SK-N-SH (cell line): Measurements from ENCODE around the gene AHDC1. TPM values are rescaled to one million over a fixed set of nuclear protein-coding genes. Genes with fewer than 3 reads are reported as not detected.

Experiments used
- CTCF ChIA-PET: fragments of 300-600, 350-600 bp; formaldehyde crosslinking; extraction: SDS; loops from one replicate; lab custom pipeline; 2021; lab: Yijun Ruan, JAX
- POLR2A ChIA-PET: fragments of 350-600 bp; sonication (Branson Sonifier 250); formaldehyde crosslinking; extraction: SDS; loops from one replicate; lab custom pipeline; 2020; ENCODE audit warnings: antibody characterized with exemption, inconsistent platforms; lab: Yijun Ruan, JAX
- DNase-seq: peaks from one replicate; pipeline ENCODE4 v3.0.0; 2012
- H2AFZ ChIP-seq: fragments of 200-600 bp; sonication (generic); 2 replicates; pipeline ENCODE4 v1.8.1; 2016; ENCODE audit warnings: antibody characterized with exemption, mild to moderate bottlenecking, low read depth
- H3F3A ChIP-seq: fragments of 200-600 bp; sonication (generic); replicated peaks from 2 replicates; pipeline ENCODE3; 2016; ENCODE audit warnings: antibody characterized with exemption, mild to moderate bottlenecking; ENCODE audit not compliant: insufficient read depth
- H3K27ac ChIP-seq, 2 experiments: fragments of 200-500 bp in 1 of 2; fragments of 200-600 bp in 1 of 2; sonication (Bioruptor generic) in 1 of 2; sonication (generic), shearing (Covaris generic) in 1 of 2; 2 replicates each; pipeline versions ENCODE4 v1.5.1 to v1.6.1; 2014 to 2016; ENCODE audit warnings: low read depth in 2 of 2, inconsistent platforms in 1 of 2, low read length in 1 of 2, mild to moderate bottlenecking in 1 of 2, mixed read lengths in 1 of 2
- H3K27me3 ChIP-seq: fragments of 200-600 bp; sonication (generic), shearing (Covaris generic); 2 replicates; pipeline ENCODE4 v1.6.1; 2016; ENCODE audit warnings: mixed run types; ENCODE audit not compliant: insufficient read depth
- H3K36me3 ChIP-seq, 2 experiments: fragments of 200-500 bp in 1 of 2; fragments of 200-600 bp in 1 of 2; sonication (Bioruptor generic) in 1 of 2; sonication (generic) in 1 of 2; replicated peaks in 1 of 2; 2 replicates each; pipeline versions ENCODE3 to v1.5.1; 2014 to 2016; ENCODE audit warnings: low read length in 1 of 2, mild to moderate bottlenecking in 1 of 2; ENCODE audit not compliant: insufficient read depth in 2 of 2, control insufficient read depth in 1 of 2
- H3K4me1 ChIP-seq, 2 experiments: fragments of 200-500 bp in 1 of 2; fragments of 200-600 bp in 1 of 2; sonication (Bioruptor generic) in 1 of 2; sonication (generic), shearing (Covaris generic) in 1 of 2; 2 replicates each; pipeline versions ENCODE4 v1.5.1 to v1.6.1; 2014 to 2016; ENCODE audit warnings: low read depth in 1 of 2, low read length in 1 of 2, mixed run types in 1 of 2; ENCODE audit not compliant: insufficient read depth in 2 of 2, control insufficient read depth in 1 of 2
- H3K4me2 ChIP-seq: fragments of 200-600 bp; sonication (generic), shearing (Covaris generic); 2 replicates; pipeline ENCODE4 v1.6.1; 2017; ENCODE audit warnings: mixed run types
- H3K4me3 ChIP-seq, 2 experiments: fragments of 200-500 bp in 1 of 2; fragments of 200-600 bp in 1 of 2; sonication (Bioruptor generic) in 1 of 2; sonication (generic), shearing (Covaris generic) in 1 of 2; 2 replicates each; pipeline versions ENCODE4 v1.5.1 to v1.8.1; 2014 to 2016; ENCODE audit warnings: low read depth in 2 of 2, inconsistent platforms in 1 of 2, low read length in 1 of 2, mild to moderate bottlenecking in 1 of 2, mixed read lengths in 1 of 2, moderate library complexity in 1 of 2
- H3K79me2 ChIP-seq: fragments of 200-600 bp; sonication (generic); 2 replicates; pipeline ENCODE4 v1.8.1; 2017; ENCODE audit warnings: mild to moderate bottlenecking; ENCODE audit not compliant: insufficient read depth
- H3K9ac ChIP-seq: fragments of 200-600 bp; sonication (generic); 2 replicates; pipeline ENCODE4 v1.6.1; 2017; ENCODE audit warnings: mixed run types
- H3K9me2 ChIP-seq: fragments of 200-600 bp; sonication (generic); 2 replicates; pipeline ENCODE4 v1.6.1; 2017; ENCODE audit warnings: mixed run types
- H3K9me3 ChIP-seq: fragments of 200-600 bp; sonication (generic); 2 replicates; pipeline ENCODE4 v1.6.1; 2017; ENCODE audit warnings: mixed run types, mild to moderate bottlenecking, moderate library complexity
- H4K20me1 ChIP-seq: fragments of 200-600 bp; sonication (generic); 2 replicates; pipeline ENCODE4 v1.6.1; 2017; ENCODE audit warnings: mild to moderate bottlenecking, mixed run types; ENCODE audit not compliant: insufficient read depth
- ELF1 ChIP-seq: IDR thresholded peaks from 2 replicates; pipeline ENCODE4 v1.4.0; 2012
- EP300 ChIP-seq, 2 experiments: IDR thresholded peaks; 2 replicates each; pipeline versions ENCODE4 v1.4.0 to v1.6.1; 2012; ENCODE audit warnings: borderline replicate concordance in 1 of 2, low read depth in 1 of 2, low read length in 1 of 2
- EZH2phosphoT487 ChIP-seq: fragments of 200-600 bp; sonication (generic); IDR thresholded peaks from 2 replicates; pipeline ENCODE4 v1.6.1; 2017; ENCODE audit warnings: low read depth, mixed run types, mild to moderate bottlenecking, antibody characterized with exemption, moderate library complexity, borderline replicate concordance
- FOSL2 ChIP-seq: IDR thresholded peaks from 2 replicates; pipeline ENCODE4 v1.4.0; 2012; ENCODE audit warnings: low read depth, mild to moderate bottlenecking, moderate library complexity, borderline replicate concordance
- GATA2 ChIP-seq: sonication (generic); formaldehyde crosslinking; IDR thresholded peaks from 2 replicates; pipeline ENCODE4 v1.5.0; 2020; ENCODE audit warnings: mild to moderate bottlenecking, missing genetic modification reagents
- IRF3 ChIP-seq: fragments of 150-350 bp; IDR thresholded peaks from 2 replicates; pipeline ENCODE4 v1.6.1; 2016; ENCODE audit warnings: mild to moderate bottlenecking, low read depth, low read length
- JUND ChIP-seq: IDR thresholded peaks from 2 replicates; pipeline ENCODE4 v1.4.0; 2012
- MXI1 ChIP-seq: IDR thresholded peaks from 2 replicates; pipeline ENCODE4 v1.6.1; 2012; ENCODE audit warnings: mild to moderate bottlenecking, low read depth, low read length, improper control_type of control experiment
- RXRA ChIP-seq: IDR thresholded peaks from 2 replicates; pipeline ENCODE4 v1.4.0; 2012; ENCODE audit warnings: low read depth, mild to moderate bottlenecking, borderline replicate concordance
- SIN3A ChIP-seq: IDR thresholded peaks from 2 replicates; pipeline ENCODE4 v1.6.1; 2012; ENCODE audit warnings: low read depth, mild to moderate bottlenecking, low read length, moderate library complexity, borderline replicate concordance
- SMC3 ChIP-seq: IDR thresholded peaks from 2 replicates; pipeline ENCODE4 v1.6.1; 2012; ENCODE audit warnings: low read depth, low read length, improper control_type of control experiment
- TCF12 ChIP-seq: IDR thresholded peaks from 2 replicates; pipeline ENCODE4 v1.4.0; 2012
- USF2 ChIP-seq: fragments of 150-350 bp; IDR thresholded peaks from 2 replicates; pipeline ENCODE4 v1.6.1; 2017; ENCODE audit warnings: antibody characterized with exemption, low read length, low read depth, borderline replicate concordance
- YY1 ChIP-seq: IDR thresholded peaks from 2 replicates; pipeline ENCODE4 v1.4.0; 2012; ENCODE audit warnings: low read depth, mild to moderate bottlenecking
- WGBS: methylation state at CpG from one replicate; pipeline ENCODE4 v1.1.6; 2017; ENCODE audit warnings: low lambda C conversion rate; 5-methylcytosine and 5-hydroxymethylcytosine counted together
- polyA plus RNA-seq, 3 experiments: library from polyadenylated mRNA; depleted of rRNA; stranded (reverse); fragments of >200 nt; gene quantifications; 2 replicates each; pipeline ENCODE4 v1.2.3, GENCODE V29; 2012
- TF ChIP-seq, protein P1 (sequence below): IDR thresholded peaks from 2 replicates; pipeline ENCODE4 v1.4.0; 2012; ENCODE audit warnings: low read depth
- TF ChIP-seq, protein P2 (sequence below): IDR thresholded peaks from 2 replicates; pipeline ENCODE4 v1.4.0; 2012; ENCODE audit warnings: low read depth, borderline replicate concordance
- TF ChIP-seq, protein P3 (sequence below): IDR thresholded peaks from 2 replicates; pipeline ENCODE4; 2012
- TF ChIP-seq, protein P4 (sequence below): IDR thresholded peaks from 2 replicates; pipeline ENCODE4 v1.6.1; 2012; ENCODE audit warnings: mild to moderate bottlenecking, low read depth, low read length, moderate library complexity

AHDC1 gene
- polyA plus RNA-seq, 1 of the 3 experiments (the other 2 are of a cell fraction): 8.5 TPM

DNA sequence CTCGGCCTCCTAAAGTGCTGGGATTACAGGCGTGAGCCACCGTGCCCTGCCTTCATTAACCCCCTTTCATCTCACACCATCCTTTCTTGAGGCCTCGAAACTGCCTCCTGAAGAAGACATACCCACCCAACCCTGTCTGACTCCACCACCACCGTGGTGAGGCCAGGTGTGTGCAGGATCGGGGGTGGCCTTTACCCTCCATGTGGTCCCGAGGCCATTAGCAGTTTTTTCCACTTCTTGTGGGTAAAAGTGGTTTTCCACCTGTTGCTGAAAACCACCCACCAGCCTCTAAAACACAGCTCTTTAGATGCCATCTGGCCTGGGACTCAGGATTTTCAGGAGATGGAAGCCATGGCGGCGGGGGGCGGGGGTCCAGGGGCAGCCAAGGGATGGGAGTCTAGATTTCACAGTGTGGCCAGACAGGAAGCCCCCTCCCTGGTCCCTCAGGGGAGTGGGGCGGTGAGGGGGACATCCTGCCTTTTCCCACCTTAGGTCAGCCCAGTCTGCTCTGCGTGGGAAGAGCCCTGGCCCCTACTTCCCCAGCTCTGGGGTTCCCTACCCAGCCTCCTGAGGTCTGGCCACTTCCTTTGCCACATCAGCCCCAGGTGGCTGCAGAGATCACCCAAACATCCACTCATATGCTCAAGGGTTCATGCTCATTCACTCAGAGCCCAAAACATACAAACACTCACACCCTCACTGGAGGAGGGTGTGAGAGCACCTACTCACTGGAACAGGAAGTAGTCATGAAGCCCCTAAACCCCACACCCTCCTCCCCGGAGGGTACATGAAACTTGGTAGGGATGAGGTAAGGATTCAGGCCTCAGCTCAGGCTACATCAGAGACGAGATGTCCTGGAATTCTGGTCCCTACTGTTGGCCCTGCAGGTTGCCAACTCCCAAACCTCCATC is 28.7 kb upstream of the AHDC1 start:
- Histone ChIP-seq H3K9ac (no peak overlapping the region), H3K4me2 (no peak overlapping the region), H3F3A (no peaks in the 10 kb centered on the region), H3K4me3 (no peak overlapping the region), H3K27ac (no peak overlapping the region), H2AFZ (no peak overlapping the region), H3K27me3 (no peaks in the 10 kb centered on the region), H3K9me2 (no peaks in the 10 kb centered on the region), H3K36me3 (no peaks in the 10 kb centered on the region), H3K9me3 (no peaks in the 10 kb centered on the region), H3K4me1 (peaks cover 0 to 6% of the 10 kb centered on the region in 2 experiments; a peak in 1 of 4 replicates), H4K20me1 (no peaks in the 10 kb centered on the region), H3K79me2 (no peaks in the 10 kb centered on the region)
- 74% methylated on average over 11 of the region's 14 CpGs for WGBS
- DNase-seq: no peak
- ChIA-PET POLR2A (no interaction called here), CTCF (interaction anchor here (1.0 to 1.1 kb wide), 3 partner anchors 12 to 30 kb away, joined by 3 to 4 read pairs (median 3); no protein-coding TSS in a partner anchor)
- TF ChIP-seq IRF3 (no peak), RXRA (no peak), SMC3 (no peak), YY1 (no peak), MXI1 (no peak), ELF1 (no peak), EP300 (IDR thresholded peaks at IDR 0.05; ENCODE audit: borderline replicate concordance in 1 of 2, low read depth in 1 of 2, low read length in 1 of 2) (no peak)
- TF ChIP-seq, protein P1, sequence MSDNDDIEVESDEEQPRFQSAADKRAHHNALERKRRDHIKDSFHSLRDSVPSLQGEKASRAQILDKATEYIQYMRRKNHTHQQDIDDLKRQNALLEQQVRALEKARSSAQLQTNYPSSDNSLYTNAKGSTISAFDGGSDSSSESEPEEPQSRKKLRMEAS: no peak

- no peaks in the 10 kb centered on the region for H3K9me3 ChIP-seq
- no peak overlapping the region for H3K4me2 ChIP-seq
- H3K9ac ChIP-seq: no peak overlapping the region
- 72% methylated on average over 4 of the region's 5 CpGs for WGBS
- H3K4me3 ChIP-seq: no peak overlapping the region
- POLR2A ChIA-PET: no interaction called here
- H3K4me1 ChIP-seq: peaks cover 0 to 6% of the 10 kb centered on the region in 2 experiments; a peak in 1 of 4 replicates
- CTCF ChIA-PET: interaction anchor here (1.1 to 4.2 kb wide), 8 partner anchors 13 to 330 kb away, joined by 3 to 16 read pairs (median 4); no protein-coding TSS in a partner anchor
- H3K27me3 ChIP-seq: no peaks in the 10 kb centered on the region
- no peak for DNase-seq
- no peaks in the 10 kb centered on the region for H3K9me2 ChIP-seq
- H3K36me3 ChIP-seq: no peaks in the 10 kb centered on the region
- no peaks in the 10 kb centered on the region for H4K20me1 ChIP-seq
- H3K27ac ChIP-seq: no peak overlapping the region
- H2AFZ ChIP-seq: no peak overlapping the region
- no peaks in the 10 kb centered on the region for H3K79me2 ChIP-seq
- no peaks in the 10 kb centered on the region for H3F3A ChIP-seq
- TF ChIP-seq ELF1 (no peak), TCF12 (no peak), JUND (no peak), FOSL2 (no peak), USF2 (no peak), EZH2phosphoT487 (no peak), EP300 (IDR thresholded peaks at IDR 0.05; ENCODE audit: borderline replicate concordance in 1 of 2, low read depth in 1 of 2, low read length in 1 of 2) (no peak), GATA2 (CRISPR knock-in tag) (no peak), SIN3A (no peak)
- TF ChIP-seq, protein P2, sequence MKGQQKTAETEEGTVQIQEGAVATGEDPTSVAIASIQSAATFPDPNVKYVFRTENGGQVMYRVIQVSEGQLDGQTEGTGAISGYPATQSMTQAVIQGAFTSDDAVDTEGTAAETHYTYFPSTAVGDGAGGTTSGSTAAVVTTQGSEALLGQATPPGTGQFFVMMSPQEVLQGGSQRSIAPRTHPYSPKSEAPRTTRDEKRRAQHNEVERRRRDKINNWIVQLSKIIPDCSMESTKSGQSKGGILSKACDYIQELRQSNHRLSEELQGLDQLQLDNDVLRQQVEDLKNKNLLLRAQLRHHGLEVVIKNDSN: no peak
- TF ChIP-seq, protein P3, sequence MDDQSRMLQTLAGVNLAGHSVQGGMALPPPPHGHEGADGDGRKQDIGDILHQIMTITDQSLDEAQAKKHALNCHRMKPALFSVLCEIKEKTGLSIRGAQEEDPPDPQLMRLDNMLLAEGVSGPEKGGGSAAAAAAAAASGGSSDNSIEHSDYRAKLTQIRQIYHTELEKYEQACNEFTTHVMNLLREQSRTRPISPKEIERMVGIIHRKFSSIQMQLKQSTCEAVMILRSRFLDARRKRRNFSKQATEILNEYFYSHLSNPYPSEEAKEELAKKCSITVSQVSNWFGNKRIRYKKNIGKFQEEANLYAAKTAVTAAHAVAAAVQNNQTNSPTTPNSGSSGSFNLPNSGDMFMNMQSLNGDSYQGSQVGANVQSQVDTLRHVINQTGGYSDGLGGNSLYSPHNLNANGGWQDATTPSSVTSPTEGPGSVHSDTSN: no peak
- TF ChIP-seq, protein P4, sequence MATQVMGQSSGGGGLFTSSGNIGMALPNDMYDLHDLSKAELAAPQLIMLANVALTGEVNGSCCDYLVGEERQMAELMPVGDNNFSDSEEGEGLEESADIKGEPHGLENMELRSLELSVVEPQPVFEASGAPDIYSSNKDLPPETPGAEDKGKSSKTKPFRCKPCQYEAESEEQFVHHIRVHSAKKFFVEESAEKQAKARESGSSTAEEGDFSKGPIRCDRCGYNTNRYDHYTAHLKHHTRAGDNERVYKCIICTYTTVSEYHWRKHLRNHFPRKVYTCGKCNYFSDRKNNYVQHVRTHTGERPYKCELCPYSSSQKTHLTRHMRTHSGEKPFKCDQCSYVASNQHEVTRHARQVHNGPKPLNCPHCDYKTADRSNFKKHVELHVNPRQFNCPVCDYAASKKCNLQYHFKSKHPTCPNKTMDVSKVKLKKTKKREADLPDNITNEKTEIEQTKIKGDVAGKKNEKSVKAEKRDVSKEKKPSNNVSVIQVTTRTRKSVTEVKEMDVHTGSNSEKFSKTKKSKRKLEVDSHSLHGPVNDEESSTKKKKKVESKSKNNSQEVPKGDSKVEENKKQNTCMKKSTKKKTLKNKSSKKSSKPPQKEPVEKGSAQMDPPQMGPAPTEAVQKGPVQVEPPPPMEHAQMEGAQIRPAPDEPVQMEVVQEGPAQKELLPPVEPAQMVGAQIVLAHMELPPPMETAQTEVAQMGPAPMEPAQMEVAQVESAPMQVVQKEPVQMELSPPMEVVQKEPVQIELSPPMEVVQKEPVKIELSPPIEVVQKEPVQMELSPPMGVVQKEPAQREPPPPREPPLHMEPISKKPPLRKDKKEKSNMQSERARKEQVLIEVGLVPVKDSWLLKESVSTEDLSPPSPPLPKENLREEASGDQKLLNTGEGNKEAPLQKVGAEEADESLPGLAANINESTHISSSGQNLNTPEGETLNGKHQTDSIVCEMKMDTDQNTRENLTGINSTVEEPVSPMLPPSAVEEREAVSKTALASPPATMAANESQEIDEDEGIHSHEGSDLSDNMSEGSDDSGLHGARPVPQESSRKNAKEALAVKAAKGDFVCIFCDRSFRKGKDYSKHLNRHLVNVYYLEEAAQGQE: no peak
Measured at GRCh38 chr1:27630859-27631491, 27.0 kb upstream of the AHDC1 start.
